ENCODE measurements around the gene PHLDA2.

PHLDA2 gene

DNA sequence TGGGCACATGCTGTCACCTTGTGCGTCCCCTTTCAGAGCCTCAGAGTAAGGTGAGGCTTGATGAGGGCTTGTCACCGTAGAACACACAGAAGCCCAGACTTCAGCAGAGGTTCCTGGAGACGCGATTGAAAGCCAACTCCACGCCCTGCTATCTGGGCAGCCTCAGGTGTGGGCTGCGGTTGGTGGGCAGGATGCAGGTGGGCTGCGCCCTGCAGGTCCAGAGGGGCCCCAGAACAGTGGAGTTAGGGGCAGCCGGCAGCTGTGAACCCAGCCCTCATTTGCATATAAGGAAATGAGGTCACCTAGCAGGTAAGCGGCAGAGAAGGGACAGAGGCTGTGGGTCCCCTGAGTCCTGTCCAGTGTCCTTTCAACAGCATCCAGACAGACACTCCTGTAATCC is 15.4 kb downstream of the PHLDA2 start:
- intact Hi-C loops (cut with DNase I; ENCODE audit: low total_unique reads) = no loop called here
- Histone ChIP-seq H3K27ac (no peak overlapping the region), H3K27me3 (peaks cover 0 to 8% of the 10 kb centered on the region in 2 donors), H3K9me3 (no peaks in the 10 kb centered on the region), H3K36me3 (no peaks in the 10 kb centered on the region), H3K4me1 (peaks cover 0 to 53% (median 11%) of the 10 kb centered on the region in 4 donors), H3K4me3 (no peak overlapping the region)
- TF ChIP-seq, protein P1, sequence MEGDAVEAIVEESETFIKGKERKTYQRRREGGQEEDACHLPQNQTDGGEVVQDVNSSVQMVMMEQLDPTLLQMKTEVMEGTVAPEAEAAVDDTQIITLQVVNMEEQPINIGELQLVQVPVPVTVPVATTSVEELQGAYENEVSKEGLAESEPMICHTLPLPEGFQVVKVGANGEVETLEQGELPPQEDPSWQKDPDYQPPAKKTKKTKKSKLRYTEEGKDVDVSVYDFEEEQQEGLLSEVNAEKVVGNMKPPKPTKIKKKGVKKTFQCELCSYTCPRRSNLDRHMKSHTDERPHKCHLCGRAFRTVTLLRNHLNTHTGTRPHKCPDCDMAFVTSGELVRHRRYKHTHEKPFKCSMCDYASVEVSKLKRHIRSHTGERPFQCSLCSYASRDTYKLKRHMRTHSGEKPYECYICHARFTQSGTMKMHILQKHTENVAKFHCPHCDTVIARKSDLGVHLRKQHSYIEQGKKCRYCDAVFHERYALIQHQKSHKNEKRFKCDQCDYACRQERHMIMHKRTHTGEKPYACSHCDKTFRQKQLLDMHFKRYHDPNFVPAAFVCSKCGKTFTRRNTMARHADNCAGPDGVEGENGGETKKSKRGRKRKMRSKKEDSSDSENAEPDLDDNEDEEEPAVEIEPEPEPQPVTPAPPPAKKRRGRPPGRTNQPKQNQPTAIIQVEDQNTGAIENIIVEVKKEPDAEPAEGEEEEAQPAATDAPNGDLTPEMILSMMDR (IDR thresholded peaks at IDR 0.05) = no peak
- DNase-seq = no peak

- Histone ChIP-seq H3K9me3 (no peaks in the 10 kb centered on the region), H3K27ac (no peak overlapping the region), H3K36me3 (no peaks in the 10 kb centered on the region), H3K4me3 (no peak overlapping the region), H3K27me3 (peaks cover 0 to 16% of the 10 kb centered on the region in 2 donors), H3K4me1 (peaks cover 0 to 54% (median 11%) of the 10 kb centered on the region in 4 donors)
- TF ChIP-seq, protein P1 (IDR thresholded peaks at IDR 0.05) = no peak
- intact Hi-C loops (cut with DNase I; ENCODE audit: low total_unique reads) = no loop called here
- DNase-seq = no peak
Measured at GRCh38 chr11:2913019-2913431, 16.2 kb downstream of the PHLDA2 start.

GRCh38 chr11:2912498-2912897 is 16.7 kb downstream of the PHLDA2 start:
- intact Hi-C loops (cut with DNase I; ENCODE audit: low total_unique reads) = no loop called here
- H3K27ac ChIP-seq = no peak overlapping the region
- no peak overlapping the region for H3K4me3 ChIP-seq
- peaks cover 0 to 21% of the 10 kb centered on the region in 2 donors for H3K27me3 ChIP-seq
- TF ChIP-seq, protein P1 (IDR thresholded peaks at IDR 0.05) = no peak
- DNase-seq = no peak
- no peaks in the 10 kb centered on the region for H3K9me3 ChIP-seq
- peaks cover 0 to 54% (median 11%) of the 10 kb centered on the region in 4 donors for H3K4me1 ChIP-seq
- no peaks in the 10 kb centered on the region for H3K36me3 ChIP-seq

DNA sequence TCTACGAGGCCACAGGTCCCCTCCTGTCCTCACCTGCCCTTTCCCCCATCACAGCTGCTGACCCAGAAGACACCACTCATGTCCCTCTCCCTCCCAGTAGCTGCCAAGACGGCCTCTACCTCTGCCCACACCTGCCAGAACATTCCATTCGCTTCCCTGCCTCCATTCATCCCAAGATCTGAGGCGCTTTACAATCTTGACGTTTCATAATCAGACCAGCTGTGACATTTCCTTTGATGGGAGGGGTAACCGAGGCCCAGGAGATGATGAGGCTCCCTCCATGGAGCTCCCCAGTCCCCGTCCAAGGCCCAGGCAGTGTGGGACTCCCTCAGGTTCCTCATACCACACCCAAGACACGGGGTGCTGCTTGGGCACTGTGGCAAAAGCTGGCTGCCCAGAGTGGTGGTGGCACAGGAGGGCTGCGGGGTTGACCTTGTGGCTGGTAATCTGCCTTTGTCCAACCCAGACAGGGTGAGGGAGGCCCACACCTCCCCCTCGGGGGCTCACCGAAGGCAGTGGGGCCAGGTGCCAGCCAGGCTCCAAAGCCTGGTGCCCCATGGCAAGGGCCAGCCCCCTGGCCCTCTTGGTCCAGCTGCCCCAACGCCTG is 17.3 kb downstream of the PHLDA2 start:
- no peak overlapping the region for H3K4me3 ChIP-seq
- intact Hi-C loops (cut with DNase I; ENCODE audit: low total_unique reads) = no loop called here
- TF ChIP-seq, protein P1 (IDR thresholded peaks at IDR 0.05) = no peak
- no peak for DNase-seq
- H3K27me3 ChIP-seq = peaks cover 0 to 26% of the 10 kb centered on the region in 2 donors
- H3K9me3 ChIP-seq = no peaks in the 10 kb centered on the region
- H3K4me1 ChIP-seq = peaks cover 0 to 54% (median 11%) of the 10 kb centered on the region in 4 donors
- H3K36me3 ChIP-seq = no peaks in the 10 kb centered on the region
- no peak overlapping the region for H3K27ac ChIP-seq

DNA sequence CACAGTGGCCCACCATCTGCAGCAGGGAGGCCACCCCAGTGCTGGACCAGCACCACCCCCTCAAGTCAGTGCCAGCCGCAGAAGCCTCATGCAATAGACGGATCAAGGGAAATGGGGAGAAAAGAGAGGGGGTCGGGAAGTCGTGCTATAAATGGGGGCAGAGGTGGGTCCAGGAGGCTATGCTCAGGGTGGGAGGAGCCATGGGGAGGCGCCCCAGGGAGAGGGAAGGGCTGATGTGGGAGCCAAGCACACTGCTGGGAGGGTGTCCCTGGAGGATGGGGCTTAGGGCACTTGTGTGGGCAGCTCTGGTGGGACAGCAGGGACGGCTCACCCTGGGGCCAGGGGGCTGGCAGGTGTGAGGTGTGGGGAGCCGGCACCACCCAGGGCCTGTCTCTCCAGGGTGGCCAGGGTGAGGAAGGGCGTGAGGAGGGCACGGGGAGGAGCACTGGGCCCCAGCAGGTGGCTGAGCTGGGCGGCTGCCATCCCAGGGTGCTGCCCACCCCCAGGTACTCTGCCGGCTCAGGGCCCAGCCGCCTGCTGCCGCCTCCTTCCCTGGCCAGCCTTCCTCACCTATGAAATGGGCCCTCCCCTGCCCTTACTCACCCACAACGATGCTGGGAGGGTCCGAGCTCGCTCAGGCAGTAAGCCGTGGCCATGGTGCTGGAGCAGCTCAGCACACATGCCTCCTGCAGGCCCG is 18.0 kb downstream of the PHLDA2 start:
- DNase-seq = no peak
- Histone ChIP-seq H3K4me3 (no peak overlapping the region), H3K27me3 (peaks cover 0 to 26% of the 10 kb centered on the region in 2 donors), H3K27ac (no peak overlapping the region), H3K4me1 (peaks cover 0 to 54% (median 11%) of the 10 kb centered on the region in 4 donors), H3K36me3 (no peaks in the 10 kb centered on the region), H3K9me3 (no peaks in the 10 kb centered on the region)
- intact Hi-C loops (cut with DNase I; ENCODE audit: low total_unique reads) = no loop called here
- TF ChIP-seq, protein P1 (IDR thresholded peaks at IDR 0.05) = no peak

Measured in tibial artery (tissue), 4 donors.